Medulla oblongata (tissue), 1 donor: ENCODE data around the gene THBS3.
"Not testable (repeated sequence)": the region's sequence is repeated elsewhere in the genome, so short reads cannot be mapped to it uniquely, and the experiment has no call there.

Source experiments
- DNase-seq: peaks from one replicate; pipeline ENCODE4 v3.0.0-alpha.2; 2015; ENCODE audit errors: extremely low spot score

THBS3 gene

GRCh38 chr1:155155996-155156643, 51.6 kb downstream of the THBS3 start:
- DNase-seq: not testable (repeated sequence)
